CD8-positive, alpha-beta memory T cell (primary cell): ENCODE measurements around the gene MAP1LC3B. TPM values are rescaled to one million over a fixed set of nuclear protein-coding genes. Genes with fewer than 3 reads are reported as not detected.

Experiments used
- CTCF ChIA-PET: fragments of 350-600 bp; sonication (Branson Sonifier 250); formaldehyde crosslinking; loops from one replicate; lab custom pipeline; 2021; ENCODE audit warnings: antibody characterized with exemption; lab: Charles Lee
- POLR2A ChIA-PET: fragments of 350-600 bp; sonication (Branson Sonifier 250); formaldehyde crosslinking; loops from one replicate; lab custom pipeline; 2021; ENCODE audit warnings: antibody characterized with exemption; lab: Charles Lee
- DNase-seq, 5 donors: peaks; one replicate each; pipeline versions ENCODE4 v3.0.0 to v3.0.0-alpha.2; 2020 to 2022; ENCODE audit warnings: mixed read lengths in 1 of 5
- H3K27ac ChIP-seq: one replicate; pipeline ENCODE4 v1.7.0; 2013; ENCODE audit warnings: low read depth, mild to moderate bottlenecking, low read length, moderate library complexity
- H3K27me3 ChIP-seq: 2 replicates; pipeline ENCODE4 v1.7.0; 2013; ENCODE audit warnings: low read length, mild to moderate bottlenecking; ENCODE audit not compliant: insufficient read depth, poor library complexity, severe bottlenecking
- H3K36me3 ChIP-seq: 2 replicates; pipeline ENCODE4 v1.7.0; 2013; ENCODE audit warnings: mild to moderate bottlenecking, low read length, moderate library complexity; ENCODE audit not compliant: insufficient read depth
- H3K4me1 ChIP-seq: 2 replicates; pipeline ENCODE4 v1.7.0; 2013; ENCODE audit warnings: mild to moderate bottlenecking, low read length, moderate library complexity; ENCODE audit not compliant: insufficient read depth
- H3K4me3 ChIP-seq: 2 replicates; pipeline ENCODE4 v1.7.0; 2013; ENCODE audit warnings: mild to moderate bottlenecking, low read length
- H3K9me3 ChIP-seq: 2 replicates; pipeline ENCODE4 v1.7.0; 2013; ENCODE audit warnings: mild to moderate bottlenecking, low read length
- H3K27ac Mint-ChIP-seq, 8 donors: one replicate each; pipeline ENCODE4 v1.8.0; 2020 to 2021; ENCODE audit warnings: mixed read lengths in 8 of 8, mild to moderate bottlenecking in 6 of 8, inconsistent platforms in 3 of 8, moderate library complexity in 3 of 8
- H3K27me3 Mint-ChIP-seq, 2 donors: one replicate each; pipeline ENCODE4 v1.8.0; 2020 to 2021; ENCODE audit warnings: mixed read lengths in 2 of 2, mild to moderate bottlenecking in 1 of 2, moderate library complexity in 1 of 2
- H3K36me3 Mint-ChIP-seq, 3 donors: one replicate each; pipeline ENCODE4 v1.8.0; 2020 to 2021; ENCODE audit warnings: mixed read lengths in 3 of 3, inconsistent platforms in 1 of 3, mild to moderate bottlenecking in 1 of 3
- H3K4me1 Mint-ChIP-seq, 3 donors: one replicate each; pipeline ENCODE4 v1.8.0; 2020 to 2021; ENCODE audit warnings: mixed read lengths in 3 of 3, inconsistent platforms in 1 of 3, mild to moderate bottlenecking in 1 of 3
- H3K4me3 Mint-ChIP-seq, 7 donors: one replicate each; pipeline ENCODE4 v1.8.0; 2020 to 2021; ENCODE audit warnings: mixed read lengths in 7 of 7, mild to moderate bottlenecking in 6 of 7, moderate library complexity in 4 of 7, inconsistent platforms in 2 of 7
- H3K9me3 Mint-ChIP-seq, 5 donors: one replicate each; pipeline ENCODE4 v1.8.0; 2020 to 2022; ENCODE audit warnings: mixed read lengths in 5 of 5, mild to moderate bottlenecking in 3 of 5, moderate library complexity in 2 of 5, inconsistent platforms in 1 of 5
- polyA plus RNA-seq: library from polyadenylated mRNA; unstranded; fragments of 300-500 nt; fragmentation: Illumina TruSeq; gene quantifications from one replicate; pipeline ENCODE4 v1.2.3, GENCODE V29; 2021
- total RNA-seq, 2 experiments: library from RNA; stranded (reverse); gene quantifications; one replicate each; pipeline ENCODE4 v1.2.3, GENCODE V29; 2021

The MAP1LC3B gene
- total and polyA plus RNA-seq, 3 experiments from 2014 or later: 47.1 to 151 (median 51.5) TPM

DNA sequence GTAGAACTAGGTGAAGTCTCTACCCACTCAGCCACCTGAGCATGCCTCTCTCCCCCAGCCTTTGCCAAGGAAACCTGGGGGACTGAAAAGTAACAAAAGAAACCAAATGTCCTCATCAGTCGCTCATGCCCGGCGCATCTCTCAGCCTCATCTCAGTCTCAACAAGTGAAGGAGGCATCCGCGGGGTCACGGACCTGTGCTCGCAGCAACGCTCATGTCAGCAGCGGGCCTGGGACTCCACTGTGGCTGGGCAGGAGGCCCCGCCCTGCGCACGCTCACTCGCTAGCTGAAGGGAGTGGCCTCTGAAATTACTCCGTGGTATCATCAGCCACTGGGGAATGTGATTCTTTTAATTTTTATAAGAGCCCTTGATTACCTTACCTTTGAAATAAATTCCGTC, 31.3 kb downstream of the MAP1LC3B start:
- peaks cover 13% of the 10 kb centered on the region for H3K36me3 ChIP-seq
- DNase-seq: no peak
- ChIA-PET CTCF (no interaction called here), POLR2A (no interaction called here)
- Mint-ChIP-seq H3K9me3 (no peaks in the 10 kb centered on the region), H3K36me3 (peaks cover 5 to 56% (median 19%) of the 10 kb centered on the region in 3 donors), H3K4me3 (no peak overlapping the region), H3K27me3 (no peaks in the 10 kb centered on the region), H3K4me1 (no peaks in the 10 kb centered on the region), H3K27ac (no peak overlapping the region)
- no peak overlapping the region for H3K4me3 ChIP-seq
- no peaks in the 10 kb centered on the region for H3K4me1 ChIP-seq
- no peaks in the 10 kb centered on the region for H3K9me3 ChIP-seq
- no peak overlapping the region for H3K27ac ChIP-seq
- no peaks in the 10 kb centered on the region for H3K27me3 ChIP-seq

DNA sequence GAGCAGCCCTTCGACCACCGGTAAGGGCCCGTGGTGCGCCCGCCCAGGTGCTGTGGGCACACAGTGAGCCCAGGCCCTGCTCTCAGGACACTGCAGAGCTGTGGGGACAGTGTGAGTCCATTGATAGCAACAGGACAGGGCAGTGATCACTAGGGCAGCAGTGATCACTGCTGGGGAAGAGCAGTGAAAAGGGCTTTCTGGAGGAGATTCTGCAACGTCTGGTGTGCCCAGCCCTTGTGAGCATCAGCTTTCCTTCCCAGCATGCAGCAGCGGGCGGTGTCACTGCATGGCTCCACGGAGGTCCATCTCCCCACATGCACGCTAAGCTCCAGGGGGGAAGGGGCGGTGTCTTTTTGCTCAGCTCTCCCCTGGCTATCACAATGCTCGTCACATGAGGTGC, 32.1 kb downstream of the MAP1LC3B start:
- Histone ChIP-seq H3K36me3 (peaks cover 17% of the 10 kb centered on the region), H3K9me3 (no peaks in the 10 kb centered on the region), H3K4me1 (no peaks in the 10 kb centered on the region), H3K27ac (no peak overlapping the region), H3K27me3 (no peaks in the 10 kb centered on the region), H3K4me3 (no peak overlapping the region)
- H3K9me3 Mint-ChIP-seq: no peaks in the 10 kb centered on the region
- peaks cover 5 to 61% (median 19%) of the 10 kb centered on the region in 3 donors for H3K36me3 Mint-ChIP-seq
- H3K4me3 Mint-ChIP-seq: no peak overlapping the region
- ChIA-PET POLR2A (no interaction called here), CTCF (no interaction called here)
- H3K27me3 Mint-ChIP-seq: no peaks in the 10 kb centered on the region
- DNase-seq: no peak
- H3K4me1 Mint-ChIP-seq: no peaks in the 10 kb centered on the region
- H3K27ac Mint-ChIP-seq: peak overlapping the region in 3 of 8 donors; percentile 23 to 55 (median 44)

- peaks cover 0 to 3% (median 0%) of the 10 kb centered on the region in 3 donors for H3K4me1 Mint-ChIP-seq
- CTCF ChIA-PET: no interaction called here
- H3K27ac Mint-ChIP-seq: peak overlapping the region in 1 of 8 donors; percentile 51
Measured at GRCh38 chr16:87425941-87426340, 33.8 kb downstream of the MAP1LC3B start.

GRCh38 chr16:87426423-87427215, 34.5 kb downstream of the MAP1LC3B start:
- Mint-ChIP-seq H3K27me3 (no peaks in the 10 kb centered on the region), H3K9me3 (no peaks in the 10 kb centered on the region), H3K4me1 (peaks cover 0 to 3% (median 0%) of the 10 kb centered on the region in 3 donors), H3K4me3 (no peak overlapping the region), H3K36me3 (peaks cover 5 to 51% (median 17%) of the 10 kb centered on the region in 3 donors), H3K27ac (peak overlapping the region in 1 of 8 donors; percentile 29)
- POLR2A ChIA-PET: no interaction called here
- H3K36me3 ChIP-seq: peaks cover 5% of the 10 kb centered on the region
- no peak overlapping the region for H3K4me3 ChIP-seq
- H3K27ac ChIP-seq: no peak overlapping the region
- no peak for DNase-seq
- no peaks in the 10 kb centered on the region for H3K9me3 ChIP-seq
- CTCF ChIA-PET: interaction anchor here (1.0 to 1.5 kb wide), 2 partner anchors 10 to 101 kb away, joined by 3 to 5 read pairs; no protein-coding TSS in a partner anchor
- no peaks in the 10 kb centered on the region for H3K4me1 ChIP-seq
- H3K27me3 ChIP-seq: no peaks in the 10 kb centered on the region

More at GRCh38 chr16:87425941-87426340, 33.8 kb downstream of the MAP1LC3B start:
- Histone ChIP-seq H3K4me3 (no peak overlapping the region), H3K36me3 (peaks cover 5% of the 10 kb centered on the region), H3K27ac (no peak overlapping the region), H3K4me1 (no peaks in the 10 kb centered on the region), H3K27me3 (no peaks in the 10 kb centered on the region), H3K9me3 (no peaks in the 10 kb centered on the region)
- POLR2A ChIA-PET: no interaction called here
- no peak for DNase-seq
- Mint-ChIP-seq H3K36me3 (peaks cover 5 to 53% (median 17%) of the 10 kb centered on the region in 3 donors), H3K4me3 (no peak overlapping the region), H3K27me3 (no peaks in the 10 kb centered on the region), H3K9me3 (no peaks in the 10 kb centered on the region)

GRCh38 chr16:87431926-87432325, 39.8 kb downstream of the MAP1LC3B start:
- Mint-ChIP-seq H3K4me1 (peaks cover 17 to 21% (median 19%) of the 10 kb centered on the region in 3 donors), H3K36me3 (peaks cover 0 to 36% (median 2%) of the 10 kb centered on the region in 3 donors), H3K9me3 (no peaks in the 10 kb centered on the region), H3K27ac (no peak overlapping the region), H3K4me3 (no peak overlapping the region), H3K27me3 (peaks cover 0 to 2% of the 10 kb centered on the region in 2 donors)
- no peak overlapping the region for H3K4me3 ChIP-seq
- H3K27ac ChIP-seq: no peak overlapping the region
- peaks cover 5% of the 10 kb centered on the region for H3K36me3 ChIP-seq
- CTCF ChIA-PET: no interaction called here
- no peak for DNase-seq
- no peaks in the 10 kb centered on the region for H3K27me3 ChIP-seq
- H3K4me1 ChIP-seq: peaks cover 16% of the 10 kb centered on the region
- H3K9me3 ChIP-seq: no peaks in the 10 kb centered on the region
- POLR2A ChIA-PET: no interaction called here

- Histone ChIP-seq H3K27me3 (no peaks in the 10 kb centered on the region), H3K27ac (no peak overlapping the region), H3K9me3 (no peaks in the 10 kb centered on the region), H3K4me1 (peaks cover 18% of the 10 kb centered on the region), H3K36me3 (peaks cover 5% of the 10 kb centered on the region), H3K4me3 (no peak overlapping the region)
- Mint-ChIP-seq H3K9me3 (no peaks in the 10 kb centered on the region), H3K4me3 (no peak overlapping the region), H3K27me3 (peaks cover 0 to 2% of the 10 kb centered on the region in 2 donors), H3K27ac (peak overlapping the region in 1 of 8 donors; percentile 57), H3K4me1 (peaks cover 17 to 22% (median 20%) of the 10 kb centered on the region in 3 donors), H3K36me3 (peaks cover 0 to 36% (median 2%) of the 10 kb centered on the region in 3 donors)
- ChIA-PET CTCF (no interaction called here), POLR2A (interaction anchor here (0.8 kb wide), 1 partner anchor 298 kb away, joined by 4 read pairs; no protein-coding TSS in a partner anchor)
- no peak for DNase-seq
Measured at GRCh38 chr16:87432330-87432915, 40.3 kb downstream of the MAP1LC3B start.

DNA sequence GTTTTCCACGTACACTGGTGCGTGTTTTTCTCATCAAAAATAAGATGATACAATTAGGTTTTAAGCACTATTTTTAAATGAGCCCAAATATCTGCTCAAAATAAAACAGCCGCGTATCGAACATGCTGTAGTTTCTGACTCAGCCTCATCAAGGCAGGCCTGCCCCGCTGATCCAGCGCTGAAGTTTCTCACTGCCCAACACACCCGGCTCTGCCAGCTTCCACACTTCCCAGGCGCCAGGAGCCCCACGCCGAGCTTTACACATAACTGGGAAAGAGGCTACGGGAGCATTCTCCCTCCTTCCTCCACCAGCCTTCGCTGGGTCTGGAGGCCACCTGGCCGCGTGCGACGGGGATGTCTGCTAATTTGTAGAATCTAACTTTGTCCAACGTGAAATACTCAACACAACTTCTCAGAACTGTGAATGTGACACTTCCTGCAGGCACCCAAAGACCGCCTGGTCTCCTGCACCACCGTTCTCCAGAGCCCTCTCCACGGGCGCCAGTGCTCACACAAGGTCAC, 42.1 kb downstream of the MAP1LC3B start:
- Histone ChIP-seq H3K4me3 (no peak overlapping the region), H3K9me3 (no peaks in the 10 kb centered on the region), H3K4me1 (peaks cover 18% of the 10 kb centered on the region), H3K36me3 (no peaks in the 10 kb centered on the region), H3K27me3 (no peaks in the 10 kb centered on the region), H3K27ac (no peak overlapping the region)
- Mint-ChIP-seq H3K4me1 (peaks cover 20 to 29% (median 25%) of the 10 kb centered on the region in 3 donors), H3K27ac (peak overlapping the region in 2 of 8 donors; percentile 32 to 72), H3K9me3 (no peaks in the 10 kb centered on the region), H3K27me3 (peaks cover 0 to 2% of the 10 kb centered on the region in 2 donors), H3K4me3 (peak overlapping the region in 1 of 7 donors; percentile 6), H3K36me3 (peaks cover 0 to 27% (median 2%) of the 10 kb centered on the region in 3 donors)
- POLR2A ChIA-PET: no interaction called here
- DNase-seq: no peak
- CTCF ChIA-PET: no interaction called here
